IPS-NIHi7 (cell line): ENCODE measurements around the gene HMGN1.
"Not testable (repeated sequence)": the region's sequence is repeated elsewhere in the genome, so short reads cannot be mapped to it uniquely, and the experiment has no call there.

Experiments
- DNase-seq: peaks from one replicate; pipeline ENCODE4 v3.0.0; 2012; ENCODE audit warnings: mixed read lengths; ENCODE audit errors: extremely low spot score

Gene HMGN1, protein sequence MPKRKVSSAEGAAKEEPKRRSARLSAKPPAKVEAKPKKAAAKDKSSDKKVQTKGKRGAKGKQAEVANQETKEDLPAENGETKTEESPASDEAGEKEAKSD

DNA sequence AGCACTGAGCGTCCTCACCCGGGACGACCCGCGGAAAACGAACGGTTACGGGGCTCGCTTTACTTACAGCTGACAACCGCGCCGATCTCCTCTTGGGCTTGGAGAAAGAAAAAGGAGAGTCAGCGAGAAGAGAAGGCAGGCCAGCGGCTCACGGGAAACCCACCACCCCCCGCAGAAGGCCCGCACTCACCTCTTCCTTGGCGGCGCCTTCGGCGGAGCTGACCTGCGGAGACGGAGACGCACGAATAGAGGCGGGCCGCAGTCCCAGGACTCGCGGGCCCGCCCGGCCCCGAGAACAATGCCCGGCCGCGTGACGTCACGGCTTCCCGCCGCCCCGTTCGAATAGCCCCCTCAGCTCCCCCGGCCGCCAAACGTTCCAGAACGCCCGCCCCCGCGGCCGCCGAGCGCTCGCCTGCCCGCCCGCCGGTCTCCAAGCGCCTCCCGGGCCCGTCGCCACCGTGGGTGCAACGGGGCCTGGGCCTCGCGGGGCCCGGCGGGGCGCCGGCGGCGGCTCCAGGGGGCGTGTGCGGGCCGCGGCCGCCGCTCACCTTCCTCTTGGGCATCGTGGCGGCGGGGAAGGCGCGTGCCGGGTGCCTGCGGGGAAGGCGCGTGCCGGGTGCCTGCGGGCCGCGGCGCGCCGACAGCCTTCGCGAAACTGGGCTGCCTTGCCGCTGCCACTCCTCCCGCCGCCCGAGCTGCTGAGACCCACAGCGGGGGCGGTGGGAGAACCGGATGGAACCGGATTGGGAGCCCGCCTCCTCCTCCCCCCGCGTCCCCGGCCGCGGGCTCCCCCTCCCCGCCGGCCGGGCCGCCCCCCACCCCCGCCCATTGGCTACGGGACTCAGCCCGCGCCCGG, at the start of gene HMGN1:
HMGN1 (minus strand) TSS at position 734 of the 856 bp plus-strand sequence; CDS start at position 563, 171 bp downstream.
- peak; percentile 83 for DNase-seq

DNA sequence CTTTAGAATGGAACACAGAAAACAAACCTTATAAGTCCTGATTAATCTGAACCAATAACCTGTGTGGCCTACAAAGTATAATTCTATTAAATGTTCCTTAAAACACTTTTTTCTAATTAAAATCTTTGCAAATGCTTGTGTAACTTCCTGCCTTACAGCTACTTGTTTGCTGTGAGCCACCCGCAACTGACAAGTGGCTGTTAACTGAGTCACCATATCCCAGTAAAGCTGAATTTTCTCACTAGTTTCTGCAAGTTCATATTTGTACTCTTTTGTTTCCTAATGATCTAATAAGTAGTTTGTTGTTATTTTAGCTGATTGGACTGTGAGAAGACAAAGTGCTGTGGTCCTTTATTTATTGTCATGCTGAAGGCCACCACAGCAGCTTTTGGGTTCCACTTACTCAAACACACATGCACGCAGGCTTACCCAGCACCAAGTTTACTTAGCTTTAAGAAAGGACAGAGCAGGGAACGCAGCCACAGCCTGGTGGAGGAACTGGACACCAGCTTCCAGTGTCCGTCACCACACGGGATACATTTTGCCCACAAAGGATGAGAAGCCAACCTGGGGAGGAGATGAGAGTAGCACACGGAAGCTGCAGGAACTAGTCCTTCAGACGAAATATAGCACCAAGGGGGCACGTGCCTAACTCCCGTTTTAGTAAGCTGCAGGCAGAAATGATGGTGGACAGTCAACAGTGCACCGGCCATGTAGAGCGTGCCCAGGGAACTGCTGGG, 48.9 kb upstream of the HMGN1 start:
- DNase-seq = no peak

DNA sequence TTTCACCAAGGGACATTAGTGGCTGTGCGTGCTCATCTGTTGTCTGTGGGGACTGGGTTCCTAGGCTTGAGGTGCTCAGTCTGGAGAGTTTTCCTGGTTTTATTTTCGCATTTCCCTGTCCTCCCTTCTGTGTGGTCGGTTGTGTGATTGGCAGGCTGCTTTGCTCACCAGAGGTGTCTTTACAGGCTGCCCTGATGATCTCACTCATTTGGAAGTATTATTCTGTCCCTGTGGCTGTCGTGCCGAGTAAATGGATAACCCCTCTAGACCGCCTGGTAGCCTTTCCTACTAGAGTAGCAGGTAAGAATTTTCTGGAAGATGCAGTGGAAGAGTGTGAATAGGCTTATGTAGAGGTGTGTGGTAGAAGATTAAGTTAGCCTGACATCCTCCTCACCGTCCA, 44.1 kb upstream of the HMGN1 start:
- no peak for DNase-seq

DNA sequence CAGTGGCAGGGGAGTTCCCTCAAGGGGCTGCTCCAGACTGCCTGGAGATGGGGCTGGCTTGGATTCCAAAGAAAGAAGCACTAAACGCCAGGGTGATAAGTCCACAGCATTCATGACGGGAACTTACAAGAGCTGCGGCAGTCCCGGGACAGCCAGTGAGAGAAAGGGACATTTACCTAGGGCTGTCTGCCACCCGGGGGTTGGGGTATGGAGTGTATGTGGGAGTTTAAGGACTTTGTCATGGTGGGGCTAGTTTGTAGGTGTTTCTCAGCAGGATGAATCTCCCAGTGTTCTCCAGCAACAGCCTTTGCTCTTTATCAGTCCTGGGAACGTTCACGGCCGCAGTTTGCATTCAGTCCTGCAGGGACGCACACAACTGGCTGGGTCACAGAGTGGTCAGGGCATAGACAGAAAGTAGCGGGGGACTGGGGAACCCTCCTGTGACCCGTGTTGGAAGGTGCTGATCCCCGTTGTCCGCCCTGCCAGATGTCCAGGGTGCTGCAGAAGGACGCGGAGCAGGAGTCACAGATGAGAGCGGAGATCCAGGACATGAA, 41.4 kb upstream of the HMGN1 start:
- DNase-seq = no peak

DNA sequence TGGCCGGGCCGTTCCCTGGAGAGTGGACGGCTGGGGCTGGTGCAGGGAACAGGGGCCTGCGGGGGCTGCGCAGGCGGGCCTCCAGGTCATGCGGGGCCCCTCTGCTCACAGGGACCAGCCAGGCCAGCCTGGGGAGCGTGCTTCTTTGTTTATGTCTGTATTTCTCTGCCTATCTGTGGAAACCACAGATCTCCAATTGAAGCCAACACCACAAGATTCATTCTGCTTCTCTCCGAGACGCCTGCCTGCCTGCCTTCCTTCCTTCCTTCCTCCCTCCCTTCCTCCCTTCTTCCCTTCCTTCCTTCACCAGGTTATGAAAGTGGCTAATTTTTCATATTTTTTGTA, 39.9 kb upstream of the HMGN1 start:
- no peak for DNase-seq

DNA sequence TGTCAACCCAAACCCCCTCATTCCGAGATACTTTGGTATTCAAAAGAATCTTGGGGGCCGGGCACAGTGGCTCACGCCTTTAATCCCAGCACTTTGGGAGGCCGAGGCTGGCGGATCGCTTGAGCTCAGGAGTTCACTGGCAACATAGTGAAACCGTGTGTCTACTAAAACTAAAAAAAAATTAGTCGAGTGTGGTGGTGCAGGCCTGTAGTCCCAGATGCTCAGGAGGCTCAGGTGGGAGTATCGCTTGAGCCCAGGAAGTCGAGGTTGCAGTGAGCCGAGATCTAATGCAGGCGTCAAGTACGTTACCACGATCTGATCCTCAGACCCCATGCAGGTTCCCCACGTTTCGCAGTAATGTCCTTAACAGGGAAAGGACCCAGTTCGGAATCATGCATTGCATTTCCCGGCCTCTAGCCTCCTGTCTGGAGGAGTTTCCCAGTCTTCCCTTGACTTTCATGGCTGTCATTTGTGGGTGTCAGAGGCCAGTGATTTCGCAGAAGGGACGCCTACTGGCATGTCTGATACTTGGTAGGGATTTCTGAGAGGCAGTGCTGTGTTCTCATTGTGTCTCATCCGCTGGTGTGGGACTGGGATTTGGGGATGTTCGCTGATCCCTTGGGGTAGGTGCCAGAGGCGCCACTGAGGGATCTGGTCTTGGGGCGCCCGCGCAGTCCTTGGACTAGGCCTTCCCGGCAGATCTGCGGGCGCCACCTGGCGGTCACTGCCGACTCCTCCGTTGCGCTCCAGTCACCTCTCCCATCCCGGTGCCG, 39.3 kb upstream of the HMGN1 start:
- peak; percentile 95 for DNase-seq

DNA sequence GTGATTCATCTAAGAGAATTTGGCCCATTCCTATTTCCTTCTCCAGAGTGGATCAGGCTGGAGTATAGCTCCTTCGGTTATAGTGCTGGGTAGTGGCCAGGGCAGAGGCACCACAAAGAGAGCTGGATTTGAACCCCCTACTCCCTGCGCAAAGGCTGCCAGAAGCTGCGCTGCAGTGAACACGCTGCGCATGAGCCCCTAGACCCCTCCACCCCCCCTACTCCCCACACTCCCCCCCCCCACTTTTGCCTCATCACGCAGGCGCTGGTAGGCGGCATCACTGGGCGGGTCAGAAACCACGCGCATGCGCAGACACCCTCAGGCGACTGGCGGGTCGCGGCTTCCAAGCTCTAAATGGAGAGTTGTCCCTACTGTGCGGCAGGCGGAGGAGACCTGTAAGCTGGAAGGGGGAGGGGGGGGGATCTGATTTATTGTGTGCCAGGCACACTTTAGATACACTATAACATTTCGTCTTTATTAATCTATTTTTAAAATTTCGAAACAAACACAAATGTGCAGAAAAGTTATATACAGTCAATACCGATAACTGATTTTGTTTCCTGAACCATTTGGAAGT, 38.7 kb upstream of the HMGN1 start:
- DNase-seq = peak; percentile 96

DNA sequence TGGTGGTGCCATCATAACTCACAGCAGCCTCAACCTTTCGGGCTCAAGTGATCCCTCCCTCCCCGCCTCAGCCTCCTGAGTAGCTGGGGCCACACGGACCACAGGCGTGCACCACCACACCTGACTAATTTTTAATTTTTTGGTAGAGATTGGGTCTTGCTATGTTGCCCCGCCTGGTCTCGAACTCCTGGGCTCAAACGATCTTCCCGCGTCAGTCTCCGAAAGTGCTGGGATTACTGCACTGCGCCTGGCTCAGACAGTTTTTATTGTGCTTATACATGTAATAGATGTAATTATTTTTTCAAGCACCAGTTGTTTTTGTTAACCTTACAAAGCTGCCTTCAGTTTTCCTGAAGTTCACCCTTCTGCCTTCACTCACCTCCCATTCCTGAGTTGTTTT, 38.0 kb upstream of the HMGN1 start:
- no peak for DNase-seq

DNA sequence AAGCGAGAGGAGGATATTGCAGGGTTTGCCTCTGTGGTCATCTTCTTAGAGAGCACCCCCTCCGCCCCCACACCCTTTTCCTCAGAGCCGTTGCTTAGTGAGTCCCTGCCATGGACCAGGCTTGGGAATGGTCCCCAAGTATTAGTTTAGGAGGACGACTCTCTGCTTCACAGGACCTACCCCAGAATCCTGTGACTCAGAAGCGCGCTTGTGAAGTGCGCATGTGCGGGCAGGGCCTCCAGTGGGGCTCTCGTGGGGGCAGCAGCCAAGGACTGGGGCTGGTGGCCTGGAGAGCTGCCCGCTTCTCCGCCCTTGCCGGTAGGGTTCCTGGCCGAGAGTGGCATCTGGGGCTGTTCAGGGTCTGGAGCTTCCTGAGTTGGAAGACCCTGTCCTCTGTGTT, 37.3 kb upstream of the HMGN1 start:
- no peak for DNase-seq

DNA sequence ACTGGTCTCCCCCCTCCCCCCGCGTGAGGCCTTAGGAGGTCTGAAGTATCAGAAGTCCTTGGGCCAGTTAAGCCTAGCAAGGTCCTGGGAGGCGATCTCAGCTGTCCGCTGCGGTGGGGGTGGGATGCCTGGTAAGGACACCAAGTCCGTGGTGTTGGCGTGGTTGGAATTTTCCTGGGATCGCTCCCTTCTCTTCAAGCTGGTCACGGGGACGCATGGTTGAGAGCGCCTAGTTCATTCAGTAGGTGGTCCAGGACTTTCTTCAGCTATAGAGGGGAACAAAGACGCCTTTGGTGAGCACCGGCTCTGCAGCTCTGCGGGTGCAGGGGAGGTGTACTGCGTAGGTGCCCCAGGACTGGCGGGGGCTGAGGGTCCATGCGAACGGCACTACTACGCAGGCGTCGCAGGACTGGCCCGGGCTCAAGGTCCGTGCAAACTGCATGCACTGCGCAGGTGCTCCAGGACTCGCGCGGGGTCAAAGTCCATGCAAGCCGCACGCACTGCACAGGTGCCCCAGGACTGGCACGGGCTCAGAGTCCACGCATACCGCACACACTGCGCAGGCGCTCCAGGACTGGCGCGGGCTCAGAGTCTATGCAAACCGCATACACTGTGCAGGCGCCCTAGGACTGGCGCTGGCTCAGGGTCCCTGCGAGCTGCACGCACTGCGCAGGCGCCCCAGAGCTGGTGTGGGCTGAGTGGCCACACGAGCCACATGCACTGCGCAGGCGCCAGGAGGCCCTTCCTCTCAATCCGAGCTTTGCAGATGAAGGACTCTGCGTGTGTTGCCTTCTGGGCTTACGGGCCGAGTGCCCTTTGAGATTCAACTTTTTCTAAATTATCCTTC, 36.6 kb upstream of the HMGN1 start:
- no peak for DNase-seq

DNA sequence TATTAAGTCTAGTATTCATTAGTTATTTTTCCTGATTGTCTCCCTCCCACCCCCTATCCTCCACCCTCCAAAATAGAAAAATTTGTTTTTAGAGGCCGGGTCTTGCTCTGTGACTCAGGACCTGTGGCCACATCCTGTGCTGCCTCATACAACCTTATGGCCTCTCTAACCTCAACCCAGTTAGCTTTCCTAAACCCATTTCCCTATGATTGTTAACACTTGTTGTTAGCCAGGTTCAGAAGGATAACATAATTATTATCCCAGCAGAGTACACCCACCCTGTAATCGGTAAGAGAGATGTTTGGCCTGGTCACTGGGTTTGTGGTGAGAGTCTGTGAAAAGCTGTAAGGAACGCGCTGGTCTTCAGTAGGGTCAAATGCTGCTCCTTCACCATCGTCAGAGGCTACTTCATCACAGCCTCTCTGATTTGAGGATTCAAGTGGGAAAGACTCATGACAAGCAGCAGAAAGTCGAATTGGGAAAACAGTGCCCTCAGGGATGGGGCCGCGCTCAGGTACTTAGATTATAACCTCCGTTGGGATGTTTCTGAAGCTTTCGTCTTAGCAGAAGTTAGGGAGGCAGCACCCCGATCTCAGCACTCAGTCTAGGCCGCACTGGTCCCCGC, 35.9 kb upstream of the HMGN1 start:
- DNase-seq = no peak

DNA sequence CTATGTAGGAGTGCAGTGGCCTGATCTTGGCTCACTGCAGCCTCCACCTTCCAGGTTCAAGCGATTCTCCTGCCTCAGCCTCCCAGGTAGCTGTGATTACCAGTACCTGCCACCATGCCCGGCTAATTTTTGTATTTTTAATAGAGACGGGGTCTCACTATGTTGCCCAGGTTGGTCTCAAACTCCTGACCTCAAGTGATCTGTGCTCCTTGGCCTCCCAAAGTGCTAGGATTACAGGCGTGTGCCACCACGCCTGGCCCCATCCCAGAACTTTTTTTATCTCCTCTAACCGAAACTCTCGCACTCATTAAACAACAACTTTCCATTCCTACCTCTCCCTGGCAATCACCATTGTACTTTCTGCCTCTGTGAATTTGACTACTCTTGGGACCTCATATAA, 33.2 kb upstream of the HMGN1 start:
- DNase-seq = not testable (repeated sequence)

DNA sequence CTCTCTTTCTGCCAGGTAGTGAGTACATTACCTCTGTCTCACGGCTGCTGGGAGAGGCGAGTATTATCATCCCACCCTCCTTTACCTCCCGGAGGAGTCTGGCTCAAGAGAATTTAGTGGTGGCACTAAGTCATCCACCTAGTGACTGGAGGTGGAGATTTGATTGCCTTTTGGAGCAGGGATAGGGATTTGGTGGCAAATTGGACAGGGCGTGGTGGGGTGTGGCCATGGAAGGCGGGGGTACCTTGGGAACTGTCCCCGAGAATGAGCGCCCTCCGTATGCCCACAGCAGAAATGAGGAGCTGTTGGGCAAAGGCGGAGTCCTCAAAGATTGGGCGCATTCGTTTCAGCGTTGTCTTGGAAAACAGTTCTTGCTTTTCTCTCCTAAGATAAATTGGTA, 32.1 kb upstream of the HMGN1 start:
- DNase-seq = no peak

DNA sequence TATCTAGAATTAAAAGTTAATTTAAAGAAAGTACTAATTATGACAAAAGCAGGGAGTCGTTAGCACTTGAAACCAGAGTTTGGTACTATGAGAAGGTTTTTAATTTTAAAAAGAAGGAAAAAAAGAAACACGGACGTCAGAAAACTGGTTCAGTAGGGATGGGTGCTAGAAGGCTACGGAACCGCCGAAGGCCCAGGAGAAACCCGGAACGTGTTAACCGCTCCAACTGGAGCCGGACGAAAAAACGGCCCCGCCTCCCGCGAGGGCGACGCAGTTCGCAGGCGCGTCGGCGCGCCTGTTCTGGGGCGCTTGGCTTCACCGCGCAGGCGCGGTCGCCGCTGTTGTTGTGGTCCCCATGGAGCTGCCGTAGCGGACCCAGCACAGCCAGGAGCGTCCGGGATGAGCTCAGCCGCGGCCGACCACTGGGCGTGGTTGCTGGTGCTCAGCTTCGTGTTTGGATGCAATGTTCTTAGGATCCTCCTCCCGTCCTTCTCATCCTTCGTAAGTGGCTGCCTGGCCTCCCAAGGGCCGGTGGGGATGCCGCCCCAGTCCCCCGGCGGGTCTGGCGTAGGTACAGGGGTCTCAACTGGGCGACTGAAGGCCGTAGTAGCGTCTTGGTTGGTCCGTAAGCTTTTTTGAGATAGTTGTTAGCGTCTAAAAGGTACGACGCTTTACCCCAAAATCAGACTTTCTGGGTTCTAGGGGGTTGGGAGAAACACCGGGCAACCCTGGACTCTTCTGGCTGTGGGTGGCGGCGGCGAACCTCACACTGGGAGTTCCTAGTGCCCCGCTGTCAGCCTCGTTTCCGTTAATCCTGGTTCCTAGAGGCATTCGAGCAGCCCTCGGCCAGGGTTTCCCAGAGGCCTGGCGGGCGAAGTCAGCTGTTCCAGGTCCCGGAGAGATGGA, 31.4 kb upstream of the HMGN1 start:
- DNase-seq = peak; percentile 97

DNA sequence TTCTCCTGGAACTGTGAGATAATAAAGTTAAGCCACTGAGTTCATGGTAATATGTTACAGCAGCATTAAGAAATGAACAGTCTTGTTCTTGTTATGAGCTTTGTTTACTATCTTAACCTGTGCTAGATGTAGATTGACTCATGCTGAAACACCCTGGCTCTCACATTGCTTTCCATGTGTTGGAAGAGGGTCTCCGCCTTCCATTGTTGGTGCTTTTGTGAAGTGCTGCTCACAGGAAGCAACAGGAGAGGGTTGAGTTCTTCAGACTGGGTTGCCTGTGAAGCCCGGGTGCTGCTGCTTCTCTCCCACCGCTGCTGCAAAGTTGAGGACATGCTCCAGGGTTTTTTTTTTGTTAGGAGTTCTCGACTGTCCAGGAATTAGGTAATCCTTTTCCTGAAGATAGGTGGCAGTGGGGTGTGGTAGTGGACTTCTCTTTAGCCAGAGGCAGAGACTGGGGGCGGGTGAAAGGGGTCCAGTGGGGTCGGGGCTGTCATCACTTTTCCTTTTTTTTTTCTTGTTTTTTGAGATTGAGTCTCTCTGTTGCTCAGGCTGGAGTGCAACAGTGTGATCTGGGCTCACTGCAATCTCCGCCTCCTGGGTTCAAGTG, 28.7 kb upstream of the HMGN1 start:
- no peak for DNase-seq

DNA sequence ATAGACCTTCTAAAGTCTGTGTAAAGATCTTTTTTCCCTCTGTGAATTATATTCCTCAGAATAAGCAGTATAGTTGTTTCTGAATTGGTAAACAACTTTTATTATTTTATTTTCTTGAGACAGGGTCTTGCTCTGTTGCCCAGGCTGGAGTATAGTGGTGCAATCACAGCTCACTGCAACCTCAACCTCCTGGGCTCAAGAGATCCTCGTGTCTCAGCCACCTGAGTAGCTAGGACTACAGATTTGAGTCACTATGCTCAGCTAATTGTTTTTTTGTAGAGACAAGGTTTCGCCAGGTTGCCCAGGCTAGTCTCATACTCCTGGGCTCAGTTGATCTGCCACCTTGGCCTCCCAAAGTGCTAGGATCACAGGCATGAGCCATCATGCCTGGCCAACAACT, 26.6 kb upstream of the HMGN1 start:
- DNase-seq = no peak

DNA sequence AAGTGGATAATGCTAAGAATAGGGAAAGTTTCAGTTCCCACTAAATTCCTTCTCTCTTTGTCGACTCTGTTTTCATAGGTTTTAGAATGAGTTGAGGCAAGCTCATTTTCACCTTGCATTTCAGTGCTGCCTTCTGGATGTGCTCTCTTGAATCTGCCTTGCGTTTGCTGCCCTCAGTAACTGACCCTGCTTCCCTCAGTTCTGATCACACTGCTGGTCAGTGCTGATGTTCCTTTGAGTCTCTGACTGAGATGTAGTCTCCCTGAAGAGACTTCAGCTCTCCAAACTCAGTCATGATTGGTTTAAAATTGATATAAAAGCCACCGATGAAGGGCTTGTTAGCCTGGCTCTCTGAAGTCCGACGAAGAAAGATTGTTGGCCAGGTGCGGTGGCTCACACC, 25.2 kb upstream of the HMGN1 start:
- DNase-seq = no peak

DNA sequence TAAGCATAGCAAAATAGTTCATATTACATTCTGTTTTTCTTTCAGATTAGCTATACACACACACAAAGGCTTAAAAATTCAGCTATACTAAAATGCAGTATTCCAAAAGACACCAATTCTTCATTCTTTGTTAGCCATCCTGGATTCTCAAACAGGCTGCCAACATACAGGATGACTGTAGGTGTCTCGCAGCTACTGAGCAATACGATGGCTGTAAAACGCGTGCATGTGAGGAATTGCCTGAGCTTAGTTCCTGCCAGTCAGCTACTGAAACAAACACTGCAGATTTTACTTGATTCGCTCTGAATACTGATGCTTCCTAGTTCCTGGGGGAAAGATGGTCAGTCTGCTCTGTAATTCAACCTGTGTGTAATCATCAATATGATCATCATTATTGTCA, 24.7 kb upstream of the HMGN1 start:
- no peak for DNase-seq

DNA sequence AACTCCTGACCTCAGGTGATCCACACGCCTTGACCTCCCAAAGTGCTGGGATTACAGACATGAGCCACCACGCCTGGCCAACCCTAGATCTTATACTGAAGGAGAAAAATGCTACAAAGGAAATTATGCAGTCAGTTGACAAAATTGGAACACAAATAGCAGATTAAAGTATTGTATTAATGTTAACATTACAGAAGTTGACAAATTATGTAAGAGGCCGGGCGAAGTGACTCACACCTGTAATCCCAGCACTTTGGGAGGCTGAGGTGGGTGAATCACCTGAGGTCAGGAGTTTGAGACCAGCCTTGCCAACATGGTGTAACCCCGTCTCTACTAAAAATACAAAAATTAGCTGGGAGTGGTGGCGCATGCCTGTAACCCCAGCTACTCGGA, 21.0 kb upstream of the HMGN1 start:
- DNase-seq = not testable (repeated sequence)
